ENCODE results near the gene POLR1G.

The POLR1G gene

DNA sequence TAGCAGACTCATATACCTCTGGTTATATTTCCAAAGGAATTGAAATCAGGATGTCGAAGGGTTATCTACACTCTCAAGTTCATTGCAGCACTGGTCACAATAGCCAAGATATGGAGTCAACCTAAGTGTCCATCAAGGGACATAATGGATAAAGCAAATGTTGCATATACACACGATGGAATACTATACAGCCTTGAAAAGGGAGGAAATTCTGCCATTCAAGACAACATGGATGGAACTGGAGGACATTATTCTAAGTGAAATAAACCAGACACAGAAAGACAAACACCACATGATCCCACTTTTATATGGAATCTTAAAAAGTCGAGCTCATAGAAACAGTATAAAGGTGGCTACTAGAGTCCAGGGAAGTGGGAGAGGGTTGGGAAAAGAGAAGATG lies 30.9 kb downstream of the POLR1G start:
- Histone ChIP-seq H3K4me3 (ENCODE audit: low read length) (no peak overlapping the region), H3K36me3 (ENCODE audit: control insufficient read depth, low read length) (no peaks in the 10 kb centered on the region), H3K79me2 (ENCODE audit: control insufficient read depth, low read length) (no peaks in the 10 kb centered on the region), H3K27ac (ENCODE audit: low read depth, low read length) (no peak overlapping the region), H3K9me3 (ENCODE audit: control insufficient read depth, insufficient read depth, low read length) (no peaks in the 10 kb centered on the region), H3K4me2 (ENCODE audit: low read length) (no peak overlapping the region), H3K4me1 (ENCODE audit: control insufficient read depth, low read length) (peaks cover 21% of the 10 kb centered on the region), H4K20me1 (ENCODE audit: control insufficient read depth, insufficient read depth, low read depth, low read length) (no peaks in the 10 kb centered on the region), H3K27me3 (ENCODE audit: control insufficient read depth, low read length) (no peaks in the 10 kb centered on the region), H3K9me2 (replicated peaks; ENCODE audit: control insufficient read depth, low read length) (no peaks in the 10 kb centered on the region), H3F3A (ENCODE audit: control insufficient read depth, insufficient read depth) (peaks cover 18% of the 10 kb centered on the region)
- TF ChIP-seq EZH2phosphoT487 (IDR thresholded peaks at IDR 0.05; ENCODE audit: borderline replicate concordance, low read length) = no peak
- TF ChIP-seq, protein P1, sequence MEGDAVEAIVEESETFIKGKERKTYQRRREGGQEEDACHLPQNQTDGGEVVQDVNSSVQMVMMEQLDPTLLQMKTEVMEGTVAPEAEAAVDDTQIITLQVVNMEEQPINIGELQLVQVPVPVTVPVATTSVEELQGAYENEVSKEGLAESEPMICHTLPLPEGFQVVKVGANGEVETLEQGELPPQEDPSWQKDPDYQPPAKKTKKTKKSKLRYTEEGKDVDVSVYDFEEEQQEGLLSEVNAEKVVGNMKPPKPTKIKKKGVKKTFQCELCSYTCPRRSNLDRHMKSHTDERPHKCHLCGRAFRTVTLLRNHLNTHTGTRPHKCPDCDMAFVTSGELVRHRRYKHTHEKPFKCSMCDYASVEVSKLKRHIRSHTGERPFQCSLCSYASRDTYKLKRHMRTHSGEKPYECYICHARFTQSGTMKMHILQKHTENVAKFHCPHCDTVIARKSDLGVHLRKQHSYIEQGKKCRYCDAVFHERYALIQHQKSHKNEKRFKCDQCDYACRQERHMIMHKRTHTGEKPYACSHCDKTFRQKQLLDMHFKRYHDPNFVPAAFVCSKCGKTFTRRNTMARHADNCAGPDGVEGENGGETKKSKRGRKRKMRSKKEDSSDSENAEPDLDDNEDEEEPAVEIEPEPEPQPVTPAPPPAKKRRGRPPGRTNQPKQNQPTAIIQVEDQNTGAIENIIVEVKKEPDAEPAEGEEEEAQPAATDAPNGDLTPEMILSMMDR (IDR thresholded peaks at IDR 0.05; ENCODE audit: low read depth, low read length, poor library complexity, severe bottlenecking) = no peak

DNA sequence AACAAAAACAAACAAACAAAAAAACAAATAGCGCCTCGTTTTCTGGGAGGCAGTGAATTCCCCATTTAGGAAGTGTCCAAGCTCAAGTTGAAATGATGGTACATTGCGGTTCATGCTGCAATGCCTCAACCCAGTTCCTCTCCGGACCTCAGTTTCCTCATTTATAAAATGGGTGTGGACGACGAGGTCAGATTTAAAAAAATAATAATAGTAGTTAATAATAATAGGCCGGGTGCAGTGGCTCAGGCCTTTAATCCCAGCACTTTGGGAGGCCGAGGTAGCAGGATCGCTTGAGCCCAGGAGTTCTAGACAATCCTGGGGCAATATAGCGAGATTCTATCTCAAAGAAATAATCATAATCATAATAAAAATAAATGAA lies 32.7 kb downstream of the POLR1G start:
- H3F3A ChIP-seq (ENCODE audit: control insufficient read depth, insufficient read depth) = peaks cover 26% of the 10 kb centered on the region
- peak overlapping the region; percentile 60 for H3K27ac ChIP-seq (ENCODE audit: low read depth, low read length)
- H4K20me1 ChIP-seq (ENCODE audit: control insufficient read depth, insufficient read depth, low read depth, low read length) = no peaks in the 10 kb centered on the region
- peak overlapping the region; percentile 69 for H3K4me2 ChIP-seq (ENCODE audit: low read length)
- TF ChIP-seq, protein P1 (IDR thresholded peaks at IDR 0.05; ENCODE audit: low read depth, low read length, poor library complexity, severe bottlenecking) = no peak
- no peak for TF ChIP-seq EZH2phosphoT487 (IDR thresholded peaks at IDR 0.05; ENCODE audit: borderline replicate concordance, low read length)
- no peaks in the 10 kb centered on the region for H3K9me2 ChIP-seq (replicated peaks; ENCODE audit: control insufficient read depth, low read length)
- no peaks in the 10 kb centered on the region for H3K9me3 ChIP-seq (ENCODE audit: control insufficient read depth, insufficient read depth, low read length)
- peak overlapping the region; percentile 75 for H3K4me3 ChIP-seq (ENCODE audit: low read length)
- peaks cover 38% of the 10 kb centered on the region for H3K4me1 ChIP-seq (ENCODE audit: control insufficient read depth, low read length)
- H3K36me3 ChIP-seq (ENCODE audit: control insufficient read depth, low read length) = no peaks in the 10 kb centered on the region
- no peaks in the 10 kb centered on the region for H3K27me3 ChIP-seq (ENCODE audit: control insufficient read depth, low read length)
- H3K79me2 ChIP-seq (ENCODE audit: control insufficient read depth, low read length) = no peaks in the 10 kb centered on the region

DNA sequence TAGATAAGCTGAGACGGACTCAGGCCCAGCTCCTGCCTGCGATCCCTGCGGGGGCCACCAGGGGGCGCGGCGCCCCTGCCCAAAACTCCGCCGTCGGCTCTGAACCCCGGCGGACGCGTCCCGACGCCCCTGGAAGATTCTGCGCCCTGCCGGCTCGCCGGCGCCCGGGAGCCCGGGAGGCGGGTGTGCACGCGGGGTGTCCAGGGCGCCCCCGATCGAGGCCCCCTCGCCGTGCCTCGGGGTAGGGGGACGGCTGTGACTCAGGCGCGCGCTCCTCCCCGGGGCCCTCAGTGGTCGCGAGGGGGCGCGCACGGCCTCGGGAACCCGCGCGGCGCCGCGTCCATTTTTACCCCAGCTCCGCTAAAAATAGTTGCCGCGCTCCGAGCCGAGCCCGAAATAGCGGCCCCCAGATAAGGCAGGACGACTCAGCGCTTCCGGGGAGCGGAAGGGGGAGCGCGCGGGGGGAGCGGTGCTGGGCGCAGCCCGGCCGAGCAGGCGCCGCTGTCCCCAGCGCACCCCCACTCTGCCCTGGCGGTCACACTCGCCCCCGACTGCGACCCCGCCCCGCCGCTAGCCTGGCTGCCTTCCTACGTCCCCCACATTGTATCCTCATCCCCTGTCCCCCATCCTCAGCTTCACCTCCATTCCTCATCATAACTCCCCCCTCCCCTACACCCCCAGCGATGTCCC lies 33.3 kb downstream of the POLR1G start:
- Histone ChIP-seq H3K4me3 (ENCODE audit: low read length) (peak overlapping the region; percentile 75), H3K4me1 (ENCODE audit: control insufficient read depth, low read length) (peaks cover 43% of the 10 kb centered on the region), H3K9me3 (ENCODE audit: control insufficient read depth, insufficient read depth, low read length) (no peaks in the 10 kb centered on the region), H3K79me2 (ENCODE audit: control insufficient read depth, low read length) (no peaks in the 10 kb centered on the region), H3K36me3 (ENCODE audit: control insufficient read depth, low read length) (no peaks in the 10 kb centered on the region), H3K9me2 (replicated peaks; ENCODE audit: control insufficient read depth, low read length) (no peaks in the 10 kb centered on the region), H3F3A (ENCODE audit: control insufficient read depth, insufficient read depth) (peaks cover 30% of the 10 kb centered on the region), H3K4me2 (ENCODE audit: low read length) (peak overlapping the region; percentile 69), H3K27me3 (ENCODE audit: control insufficient read depth, low read length) (no peaks in the 10 kb centered on the region), H4K20me1 (ENCODE audit: control insufficient read depth, insufficient read depth, low read depth, low read length) (no peaks in the 10 kb centered on the region), H3K27ac (ENCODE audit: low read depth, low read length) (peak overlapping the region; percentile 60)
- TF ChIP-seq, protein P1 (IDR thresholded peaks at IDR 0.05; ENCODE audit: low read depth, low read length, poor library complexity, severe bottlenecking) = peak; percentile 95
- no peak for TF ChIP-seq EZH2phosphoT487 (IDR thresholded peaks at IDR 0.05; ENCODE audit: borderline replicate concordance, low read length)
